HepG2 (cell line): ENCODE measurements around the gene RHBDD1. TPM values are rescaled to one million over a fixed set of nuclear protein-coding genes. Genes with fewer than 3 reads are reported as not detected.
A peak's percentile ranks its signal among the peaks of the same experiment; 100 is the strongest.

Experiments used
- ATAC-seq: fragments of 200-7000 bp; cut with Tn5 transposase; 3 replicates; pipeline ENCODE4 v1.9.1; 2020; ENCODE audit warnings: mild to moderate bottlenecking, moderate library complexity
- BruUV-seq: library from RNA; stranded (reverse); fragments of 400-500 nt; replicated peaks from 2 replicates; lab custom pipeline; 2021; lab: Mats Ljungman, UMichigan
- CTCF ChIA-PET: fragments of 300-600 bp; formaldehyde crosslinking; extraction: SDS; loops from one replicate; lab custom pipeline; 2021; ENCODE audit warnings: low total read pairs, inconsistent platforms, low intra/inter-chr PET ratio; lab: Yijun Ruan, JAX
- POLR2A ChIA-PET: fragments of 350-600 bp; sonication (Branson Sonifier 250); formaldehyde crosslinking; loops from one replicate; lab custom pipeline; 2020; ENCODE audit warnings: antibody characterized with exemption, inconsistent platforms; lab: Yijun Ruan, JAX
- DNase-seq: peaks from one replicate; pipeline ENCODE4 v3.0.0-alpha.2; 2015; ENCODE audit warnings: low spot score
- FAIRE-seq: peaks from 3 replicates; lab custom pipeline; 2011; peaks lifted over from hg19 to GRCh38; lab: Jason Lieb, UNC
- H2AFZ ChIP-seq: one replicate; pipeline ENCODE4 v1.6.1; 2011; ENCODE audit warnings: low read length, inconsistent platforms
- H3K27ac ChIP-seq: fragments of 300-600 bp; 3 replicates; pipeline ENCODE4 v1.8.0; 2011; ENCODE audit warnings: mixed run types, mild to moderate bottlenecking, mixed read lengths, low read length, inconsistent platforms; ENCODE audit not compliant: insufficient read depth; ENCODE audit errors: extremely low read length
- H3K27me3 ChIP-seq, 2 experiments: fragments of 200-600 bp in 1 of 2; 2 replicates in 1 of 2; 3 replicates in 1 of 2; pipeline versions ENCODE4 v1.6.0 to v1.8.0; 2011; ENCODE audit warnings: low read length in 2 of 2, mild to moderate bottlenecking in 2 of 2, moderate library complexity in 2 of 2, inconsistent platforms in 1 of 2; ENCODE audit not compliant: insufficient read depth in 2 of 2, control insufficient read depth in 1 of 2
- H3K36me3 ChIP-seq, 2 experiments: fragments of 200-600 bp in 1 of 2; replicated peaks in 1 of 2; 2 replicates in 1 of 2; 3 replicates in 1 of 2; pipeline versions ENCODE4 v1.5.1 to v1.8.0; 2011; ENCODE audit warnings: low read length in 2 of 2, inconsistent platforms in 1 of 2; ENCODE audit not compliant: insufficient read depth in 2 of 2, control insufficient read depth in 1 of 2
- H3K4me1 ChIP-seq: 2 replicates; pipeline ENCODE4 v1.5.1; 2012; ENCODE audit warnings: low read length, inconsistent platforms; ENCODE audit not compliant: insufficient read depth
- H3K4me2 ChIP-seq: 2 replicates; pipeline ENCODE4 v1.6.0; 2011; ENCODE audit warnings: low read depth, low read length, inconsistent platforms
- H3K4me3 ChIP-seq, 3 experiments: fragments of 200-600 bp in 1 of 3; sonication (generic), shearing (Covaris generic) in 1 of 3; replicated peaks in 1 of 3; 2 replicates each; pipeline ENCODE4 v1.5.1; 2011 to 2016; ENCODE audit warnings: low read length in 3 of 3, inconsistent platforms in 2 of 3, low read depth in 2 of 3, mild to moderate bottlenecking in 2 of 3, control low read depth in 1 of 3, mixed read lengths in 1 of 3; ENCODE audit not compliant: insufficient read depth in 1 of 3
- H3K79me2 ChIP-seq: one replicate; pipeline ENCODE4 v1.6.1; 2011; ENCODE audit warnings: low read length, inconsistent platforms; ENCODE audit not compliant: insufficient read depth
- H3K9ac ChIP-seq: 2 replicates; pipeline ENCODE4 v1.6.0; 2011; ENCODE audit warnings: mild to moderate bottlenecking, low read depth, low read length, inconsistent platforms; ENCODE audit not compliant: insufficient read depth
- H3K9me3 ChIP-seq: 2 replicates; pipeline ENCODE4 v1.5.1; 2012; ENCODE audit warnings: mild to moderate bottlenecking, low read length
- H4K20me1 ChIP-seq: 2 replicates; pipeline ENCODE4 v1.6.0; 2011; ENCODE audit warnings: inconsistent platforms, mild to moderate bottlenecking, low read length, moderate library complexity; ENCODE audit not compliant: insufficient read depth
- ARID2 ChIP-seq: sonication (generic); formaldehyde crosslinking; IDR thresholded peaks from 2 replicates; pipeline ENCODE4 v1.8.1; 2022; ENCODE audit warnings: mild to moderate bottlenecking, missing genetic modification reagents, borderline replicate concordance
- FOXO1 ChIP-seq: sonication (generic); formaldehyde crosslinking; IDR thresholded peaks from 2 replicates; pipeline ENCODE4 v1.4.0; 2020; ENCODE audit warnings: missing genetic modification reagents
- MAF1 ChIP-seq: sonication (generic); formaldehyde crosslinking; IDR thresholded peaks from 2 replicates; pipeline ENCODE4 v1.5.0; 2020; ENCODE audit warnings: missing genetic modification reagents, borderline replicate concordance
- MED8 ChIP-seq: sonication (generic); formaldehyde crosslinking; IDR thresholded peaks from 2 replicates; pipeline ENCODE4 v1.8.1; 2023; ENCODE audit warnings: mild to moderate bottlenecking, missing genetic modification reagents; ENCODE audit not compliant: insufficient replicate concordance
- SIX4 ChIP-seq: sonication (generic); formaldehyde crosslinking; IDR thresholded peaks from 2 replicates; pipeline ENCODE4 v1.4.0; 2020; ENCODE audit warnings: missing genetic modification reagents
- SNAI1 ChIP-seq: sonication (generic); formaldehyde crosslinking; IDR thresholded peaks from 2 replicates; pipeline ENCODE4 v1.5.0; 2020; ENCODE audit warnings: mild to moderate bottlenecking, missing genetic modification reagents, borderline replicate concordance
- SOX5 ChIP-seq: IDR thresholded peaks from 2 replicates; pipeline ENCODE4 v1.6.1; 2016; ENCODE audit warnings: borderline replicate concordance
- SPEN ChIP-seq: sonication (generic); formaldehyde crosslinking; IDR thresholded peaks from 2 replicates; pipeline ENCODE4 v1.5.1; 2020; ENCODE audit warnings: low read depth, mild to moderate bottlenecking, missing genetic modification reagents
- TBX2 ChIP-seq: sonication (generic); formaldehyde crosslinking; IDR thresholded peaks from 2 replicates; pipeline ENCODE4 v1.5.0; 2020; ENCODE audit warnings: missing genetic modification reagents, mild to moderate bottlenecking, borderline replicate concordance
- TGIF2 ChIP-seq: IDR thresholded peaks from 2 replicates; pipeline ENCODE4 v1.6.1; 2016; ENCODE audit warnings: control low read depth, missing compliant biosample characterization
- ZBTB20 ChIP-seq: sonication (generic); formaldehyde crosslinking; IDR thresholded peaks from 2 replicates; pipeline ENCODE4 v1.8.1; 2023; ENCODE audit warnings: missing genetic modification reagents, low read depth, mild to moderate bottlenecking, borderline replicate concordance
- ZBTB3 ChIP-seq: sonication (generic); formaldehyde crosslinking; IDR thresholded peaks from 2 replicates; pipeline ENCODE4 v1.4.0; 2020; ENCODE audit warnings: low read depth, mild to moderate bottlenecking, moderate library complexity, missing genetic modification reagents, borderline replicate concordance
- ZFP36 ChIP-seq: fragments of 150-350 bp; IDR thresholded peaks from 2 replicates; pipeline ENCODE4 v1.6.1; 2018; ENCODE audit warnings: borderline replicate concordance, low read length, low read depth; ENCODE audit not compliant: partially characterized antibody
- ZNF235 ChIP-seq: sonication (generic); formaldehyde crosslinking; IDR thresholded peaks from 2 replicates; pipeline ENCODE4 v1.8.1; 2023; ENCODE audit warnings: mild to moderate bottlenecking, missing genetic modification reagents, borderline replicate concordance
- WGBS: methylation state at CpG from one replicate; pipeline ENCODE4 v1.1.6; 2017; ENCODE audit warnings: low lambda C conversion rate; 5-methylcytosine and 5-hydroxymethylcytosine counted together
- in situ Hi-C: cut with HindIII; loops from 2 replicates; pipeline ENCODE4 v1.10.0; 2017; ENCODE audit warnings: low pct_unique_long_range_greater_than_20kb; ENCODE audit not compliant: extremely low pct_ligation_motif_present
- intact Hi-C: fragments of 100-400 bp; cut with micrococcal nuclease; formaldehyde crosslinking; loops from one replicate; pipeline ENCODE4 v1.10.0; 2022; ENCODE audit not compliant: unreplicated experiment
- polyA plus RNA-seq, 8 experiments: library from polyadenylated mRNA; depleted of rRNA in 3 of 8; stranded (reverse) in 7 of 8; unstranded in 1 of 8; fragments of >200 nt; fragmentation: Illumina TruSeq in 4 of 8; extraction: Trizol in 4 of 8; gene quantifications; 2 replicates each; pipeline versions ENCODE4 v1.2.1 to v1.2.3, GENCODE V29; 2011 to 2016; ENCODE audit warnings: low read depth in 4 of 8, missing spikeins in 1 of 8, mixed read lengths in 1 of 8; ENCODE audit not compliant: insufficient read depth in 1 of 8
- total RNA-seq, 5 experiments: library from RNA; depleted of rRNA; stranded (reverse); fragments of >200 nt; fragmentation: Illumina TruSeq; extraction: Trizol; gene quantifications; 2 replicates each; pipeline ENCODE4 v1.2.3, GENCODE V29; 2016; ENCODE audit warnings: low read depth in 1 of 5
- TF ChIP-seq, protein P1 (sequence below): sonication (generic); formaldehyde crosslinking; IDR thresholded peaks from 2 replicates; pipeline ENCODE4 v1.4.0; 2020; ENCODE audit warnings: missing genetic modification reagents
- TF ChIP-seq, protein P2 (sequence below): sonication (generic); formaldehyde crosslinking; IDR thresholded peaks from 2 replicates; pipeline ENCODE4 v1.4.0; 2020; ENCODE audit warnings: missing genetic modification reagents, borderline replicate concordance
- TF ChIP-seq, protein P3 (sequence below): sonication (generic); formaldehyde crosslinking; IDR thresholded peaks from 2 replicates; pipeline ENCODE4 v1.5.0; 2020; ENCODE audit warnings: missing genetic modification reagents, mild to moderate bottlenecking, borderline replicate concordance
- TF ChIP-seq, protein P4 (sequence below): sonication (generic); IDR thresholded peaks from 2 replicates; pipeline ENCODE4 v1.6.1; 2016; ENCODE audit warnings: low read depth, borderline replicate concordance

RHBDD1 gene
- total and polyA plus RNA-seq, 2 of the 13 experiments (the other 11 are each of a cell fraction or from before 2014, with no cell fraction given), result 8.2 to 9.5 TPM

DNA sequence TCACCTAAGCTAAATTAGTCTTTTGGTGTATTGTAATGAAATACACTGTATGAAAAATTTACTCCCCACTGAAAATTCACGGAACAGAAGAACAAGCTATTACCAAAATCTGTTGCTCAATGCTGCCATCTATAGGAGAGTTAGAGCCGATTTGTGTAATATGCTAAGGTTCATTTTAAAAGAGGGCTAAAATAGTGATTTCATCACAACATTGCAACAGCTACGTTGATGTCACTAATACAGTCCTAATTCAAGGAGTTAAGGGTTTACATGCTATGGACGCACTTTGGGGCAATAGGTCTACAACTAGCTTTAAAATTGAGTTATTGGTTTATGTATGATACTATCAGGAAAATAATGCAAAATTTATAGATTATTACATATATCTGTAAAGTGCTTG lies 33.3 kb upstream of the RHBDD1 start:
- H3K9me3 ChIP-seq, result no peaks in the 10 kb centered on the region
- no peaks in the 10 kb centered on the region for H4K20me1 ChIP-seq
- BruUV-seq, result no TSS peak
- H3K4me1 ChIP-seq, result peaks cover 53% of the 10 kb centered on the region
- H3K4me3 ChIP-seq, result no peak overlapping the region
- DNase-seq (peak; percentile 86), FAIRE-seq (peak; percentile 67), ATAC-seq (no peak)
- 0 out of 5 replicates have a peak, but pooled peaks cover 0 to 2% of the 10 kb centered on the region in 2 experiments for H3K27me3 ChIP-seq
- POLR2A ChIA-PET, result interaction anchor here (0.9 to 3.9 kb wide), 7 partner anchors 12 to 1137 kb away, joined by 3 to 29 read pairs (median 4); no protein-coding TSS in a partner anchor
- H2AFZ ChIP-seq, result no peak overlapping the region
- CTCF ChIA-PET, result interaction anchor here (0.8 to 2.7 kb wide), 6 partner anchors 183 to 1134 kb away, joined by 3 to 9 read pairs (median 6); no protein-coding TSS in a partner anchor
- H3K27ac ChIP-seq, result no peak overlapping the region
- peaks cover 8% of the 10 kb centered on the region for H3K79me2 ChIP-seq
- no peaks in the 10 kb centered on the region; a peak in 1 of 5 replicates for H3K36me3 ChIP-seq
- H3K4me2 ChIP-seq, result peak overlapping the region; percentile 2; the same call in 1 of the 2 replicates
- H3K9ac ChIP-seq, result no peak overlapping the region
- intact Hi-C loops, result loop anchor here (1.0 to 10.0 kb wide), 9 partner anchors 34 to 1134 kb away; partner anchors contain the start of gene RHBDD1
- in situ Hi-C loops, result loop anchor here (5.0 to 10.0 kb wide), 4 partner anchors 302 to 1135 kb away; no protein-coding TSS in a partner anchor
- 4% methylated on average over 4 of the region's 4 CpGs for WGBS
- TF ChIP-seq TBX2 (no peak), ZFP36 (no peak), MAF1 (CRISPR knock-in tag) (no peak), MED8 (CRISPR knock-in tag) (no peak), TGIF2 (CRISPR knock-in tag) (peak; percentile 75), ZBTB20 (CRISPR knock-in tag) (no peak), SOX5 (CRISPR knock-in tag) (peak; percentile 41; the same call in 1 of the 2 replicates), SIX4 (CRISPR knock-in tag) (no peak), ZNF235 (CRISPR knock-in tag) (no peak), ARID2 (CRISPR knock-in tag) (no peak), SNAI1 (CRISPR knock-in tag) (no peak), ZBTB3 (CRISPR knock-in tag) (no peak), FOXO1 (CRISPR knock-in tag) (no peak), SPEN (no peak)
- TF ChIP-seq, protein P1, sequence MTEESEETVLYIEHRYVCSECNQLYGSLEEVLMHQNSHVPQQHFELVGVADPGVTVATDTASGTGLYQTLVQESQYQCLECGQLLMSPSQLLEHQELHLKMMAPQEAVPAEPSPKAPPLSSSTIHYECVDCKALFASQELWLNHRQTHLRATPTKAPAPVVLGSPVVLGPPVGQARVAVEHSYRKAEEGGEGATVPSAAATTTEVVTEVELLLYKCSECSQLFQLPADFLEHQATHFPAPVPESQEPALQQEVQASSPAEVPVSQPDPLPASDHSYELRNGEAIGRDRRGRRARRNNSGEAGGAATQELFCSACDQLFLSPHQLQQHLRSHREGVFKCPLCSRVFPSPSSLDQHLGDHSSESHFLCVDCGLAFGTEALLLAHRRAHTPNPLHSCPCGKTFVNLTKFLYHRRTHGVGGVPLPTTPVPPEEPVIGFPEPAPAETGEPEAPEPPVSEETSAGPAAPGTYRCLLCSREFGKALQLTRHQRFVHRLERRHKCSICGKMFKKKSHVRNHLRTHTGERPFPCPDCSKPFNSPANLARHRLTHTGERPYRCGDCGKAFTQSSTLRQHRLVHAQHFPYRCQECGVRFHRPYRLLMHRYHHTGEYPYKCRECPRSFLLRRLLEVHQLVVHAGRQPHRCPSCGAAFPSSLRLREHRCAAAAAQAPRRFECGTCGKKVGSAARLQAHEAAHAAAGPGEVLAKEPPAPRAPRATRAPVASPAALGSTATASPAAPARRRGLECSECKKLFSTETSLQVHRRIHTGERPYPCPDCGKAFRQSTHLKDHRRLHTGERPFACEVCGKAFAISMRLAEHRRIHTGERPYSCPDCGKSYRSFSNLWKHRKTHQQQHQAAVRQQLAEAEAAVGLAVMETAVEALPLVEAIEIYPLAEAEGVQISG, result no peak
- TF ChIP-seq, protein P2, sequence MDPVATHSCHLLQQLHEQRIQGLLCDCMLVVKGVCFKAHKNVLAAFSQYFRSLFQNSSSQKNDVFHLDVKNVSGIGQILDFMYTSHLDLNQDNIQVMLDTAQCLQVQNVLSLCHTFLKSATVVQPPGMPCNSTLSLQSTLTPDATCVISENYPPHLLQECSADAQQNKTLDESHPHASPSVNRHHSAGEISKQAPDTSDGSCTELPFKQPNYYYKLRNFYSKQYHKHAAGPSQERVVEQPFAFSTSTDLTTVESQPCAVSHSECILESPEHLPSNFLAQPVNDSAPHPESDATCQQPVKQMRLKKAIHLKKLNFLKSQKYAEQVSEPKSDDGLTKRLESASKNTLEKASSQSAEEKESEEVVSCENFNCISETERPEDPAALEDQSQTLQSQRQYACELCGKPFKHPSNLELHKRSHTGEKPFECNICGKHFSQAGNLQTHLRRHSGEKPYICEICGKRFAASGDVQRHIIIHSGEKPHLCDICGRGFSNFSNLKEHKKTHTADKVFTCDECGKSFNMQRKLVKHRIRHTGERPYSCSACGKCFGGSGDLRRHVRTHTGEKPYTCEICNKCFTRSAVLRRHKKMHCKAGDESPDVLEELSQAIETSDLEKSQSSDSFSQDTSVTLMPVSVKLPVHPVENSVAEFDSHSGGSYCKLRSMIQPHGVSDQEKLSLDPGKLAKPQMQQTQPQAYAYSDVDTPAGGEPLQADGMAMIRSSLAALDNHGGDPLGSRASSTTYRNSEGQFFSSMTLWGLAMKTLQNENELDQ (CRISPR knock-in tag), result no peak
- TF ChIP-seq, protein P3, sequence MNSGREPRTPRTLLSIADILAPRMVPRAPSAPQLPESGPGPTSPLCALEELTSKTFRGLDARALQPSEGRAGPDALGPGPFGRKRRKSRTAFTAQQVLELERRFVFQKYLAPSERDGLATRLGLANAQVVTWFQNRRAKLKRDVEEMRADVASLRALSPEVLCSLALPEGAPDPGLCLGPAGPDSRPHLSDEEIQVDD (CRISPR knock-in tag), result no peak
- TF ChIP-seq, protein P4, sequence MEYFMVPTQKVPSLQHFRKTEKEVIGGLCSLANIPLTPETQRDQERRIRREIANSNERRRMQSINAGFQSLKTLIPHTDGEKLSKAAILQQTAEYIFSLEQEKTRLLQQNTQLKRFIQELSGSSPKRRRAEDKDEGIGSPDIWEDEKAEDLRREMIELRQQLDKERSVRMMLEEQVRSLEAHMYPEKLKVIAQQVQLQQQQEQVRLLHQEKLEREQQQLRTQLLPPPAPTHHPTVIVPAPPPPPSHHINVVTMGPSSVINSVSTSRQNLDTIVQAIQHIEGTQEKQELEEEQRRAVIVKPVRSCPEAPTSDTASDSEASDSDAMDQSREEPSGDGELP, result no peak
